GM18505 (cell line): Measurements from ENCODE around the gene AKT1S1.
A peak's percentile ranks its signal among the peaks of the same experiment; 100 is the strongest.

ENCODE experiments used
- ATAC-seq: cut with Tn5 transposase; IDR thresholded peaks from one replicate; pipeline ENCODE4 v1.9.1; 2021; ENCODE audit not compliant: unreplicated experiment
- POLR2A ChIP-seq: IDR thresholded peaks from 4 replicates; pipeline ENCODE4 v1.6.1; 2011; ENCODE audit warnings: borderline replicate concordance; ENCODE audit not compliant: insufficient read depth, insufficient read length; ENCODE audit errors: extremely low read depth

The AKT1S1 gene

DNA sequence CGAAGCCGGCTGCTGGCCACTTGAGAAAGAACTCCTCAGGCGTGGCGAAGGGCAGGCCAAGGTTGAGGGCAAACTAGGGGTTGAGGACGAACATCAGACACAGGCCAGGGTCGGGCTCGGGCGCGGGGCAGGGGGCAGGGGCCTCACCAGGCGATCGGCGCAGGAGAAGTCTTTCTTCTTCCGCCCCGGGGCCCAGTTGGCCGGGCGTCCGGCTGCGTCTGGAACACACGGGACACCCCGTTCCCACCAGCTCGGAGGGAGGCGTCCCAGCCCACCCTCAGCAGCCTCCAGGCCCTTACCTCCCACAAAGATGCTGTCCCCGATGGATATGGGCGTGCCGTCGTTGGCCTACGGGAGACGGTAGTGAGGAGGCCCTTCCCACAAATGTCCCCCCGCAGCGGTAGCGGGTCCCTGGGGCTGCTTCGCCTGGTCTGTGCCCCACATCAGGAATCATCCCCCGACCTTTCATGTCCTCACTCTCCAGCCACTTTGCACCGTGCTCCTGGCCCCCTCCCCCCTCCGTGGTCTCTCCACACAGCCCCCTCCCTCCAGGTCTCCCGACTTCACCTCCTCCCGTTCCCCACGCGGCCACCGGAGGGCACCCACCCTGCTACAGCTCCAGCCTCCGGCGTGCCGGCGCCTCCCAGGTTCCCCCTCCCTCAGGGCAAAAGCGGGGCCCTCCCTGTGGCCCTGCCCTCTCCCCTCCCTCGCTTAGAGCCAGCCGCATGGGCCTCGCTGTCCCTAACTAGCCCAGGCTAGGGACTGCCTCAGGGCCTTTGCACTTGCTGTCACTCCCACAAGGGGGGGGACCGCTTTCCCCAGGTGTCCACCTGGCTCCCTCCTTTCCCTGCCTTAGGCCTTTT, 14.5 kb downstream of the AKT1S1 start:
- no peak for ATAC-seq
- no peak for TF ChIP-seq POLR2A

DNA sequence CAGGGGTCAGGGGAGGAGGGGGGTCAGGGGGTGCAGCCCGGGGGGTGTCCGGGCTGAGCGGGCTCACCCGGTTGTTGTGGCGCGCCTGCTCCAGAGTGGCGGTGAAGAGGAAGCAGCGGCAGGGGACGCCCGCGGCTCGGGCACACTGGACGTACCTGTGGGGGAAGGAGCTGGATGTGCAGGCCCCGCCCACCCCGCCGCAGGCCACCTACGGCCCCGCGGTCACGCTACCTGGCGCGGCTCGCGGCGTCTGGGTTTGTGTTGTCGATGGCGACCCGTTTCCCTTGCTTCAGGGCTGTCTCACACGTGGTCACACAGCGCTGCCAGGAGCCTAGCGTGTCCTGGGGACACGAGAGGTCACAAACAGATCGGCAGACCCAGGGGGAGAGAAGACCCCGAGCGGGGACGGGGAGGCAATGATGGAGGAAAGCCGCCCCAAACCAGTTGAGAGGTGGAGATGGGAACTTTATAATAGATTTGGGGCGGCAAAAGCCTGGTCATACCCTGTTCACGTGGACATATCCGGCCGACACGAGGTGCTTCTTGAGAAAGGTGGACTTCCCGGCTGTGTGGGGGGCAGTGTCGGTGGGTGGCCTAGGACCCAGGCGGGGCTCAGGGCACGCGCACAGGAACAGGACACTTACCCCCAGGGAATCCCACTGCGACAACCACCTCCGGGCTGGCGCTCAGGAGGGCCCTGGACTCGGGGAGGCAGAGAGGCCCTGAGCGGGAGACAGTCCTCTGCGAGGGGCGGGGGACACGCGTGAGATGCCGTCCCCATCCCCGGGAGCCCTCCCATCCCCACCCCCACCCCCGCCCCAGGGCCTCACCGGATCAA, 15.4 kb downstream of the AKT1S1 start:
- TF ChIP-seq POLR2A, result no peak
- no peak for ATAC-seq

DNA sequence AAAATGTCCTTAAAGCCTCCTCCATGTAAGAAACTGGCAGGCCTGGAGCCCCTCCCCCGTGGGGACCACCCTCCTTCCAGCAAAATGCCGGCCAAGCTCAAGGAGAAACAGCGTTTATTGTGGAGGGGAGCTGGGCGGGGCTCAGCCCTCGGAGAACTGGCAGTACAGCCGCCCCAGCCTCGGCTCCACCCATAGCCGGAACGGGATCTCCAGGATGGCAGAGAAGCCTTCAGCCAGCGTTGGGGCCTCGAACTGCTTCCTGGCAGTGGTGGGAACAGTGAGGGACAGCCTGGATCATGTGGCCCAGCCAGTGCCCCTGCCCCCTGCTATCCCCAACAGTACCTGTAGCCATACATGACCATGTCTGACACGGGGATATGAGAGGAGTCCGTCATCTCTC, 16.0 kb downstream of the AKT1S1 start:
- TF ChIP-seq POLR2A, result no peak
- no peak for ATAC-seq

DNA sequence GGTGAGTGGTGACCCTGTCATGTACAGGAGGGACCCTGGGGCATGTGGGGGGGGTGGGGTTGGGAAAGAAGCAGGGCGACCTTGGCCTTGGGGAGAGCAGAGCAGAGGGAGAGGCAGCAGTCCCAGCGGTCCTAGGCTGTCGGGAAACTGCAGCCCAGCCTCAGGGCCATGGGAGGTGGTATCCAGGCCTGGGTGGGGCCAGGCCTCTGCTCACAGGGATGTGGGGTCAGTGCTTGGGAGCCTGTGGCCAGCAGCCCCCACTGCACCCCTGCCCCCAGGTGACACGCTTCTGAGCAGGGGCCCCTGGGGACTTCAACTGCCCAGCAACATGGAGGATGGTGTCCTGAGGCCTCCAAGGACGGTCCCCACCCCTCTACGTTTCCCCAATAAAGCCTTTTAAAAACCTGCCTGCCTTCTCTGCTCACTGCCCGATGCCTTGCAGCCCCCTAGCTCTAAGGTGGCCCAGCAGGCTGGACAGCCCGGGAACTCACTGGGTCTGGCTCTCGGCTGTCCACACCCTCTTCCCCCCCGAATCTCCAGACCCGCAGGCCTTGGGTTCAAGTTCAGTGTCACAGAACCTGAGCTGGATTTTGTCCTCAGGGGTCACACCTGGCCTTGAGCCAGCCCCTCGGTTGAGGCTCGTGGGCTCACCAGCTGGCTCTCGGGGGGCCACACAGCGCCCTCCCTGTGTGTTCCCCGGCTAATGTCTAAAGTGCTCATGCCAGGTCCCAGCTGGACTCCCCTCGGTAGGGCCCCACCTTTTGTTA, 16.6 kb downstream of the AKT1S1 start:
- ATAC-seq, result no peak
- no peak for TF ChIP-seq POLR2A

DNA sequence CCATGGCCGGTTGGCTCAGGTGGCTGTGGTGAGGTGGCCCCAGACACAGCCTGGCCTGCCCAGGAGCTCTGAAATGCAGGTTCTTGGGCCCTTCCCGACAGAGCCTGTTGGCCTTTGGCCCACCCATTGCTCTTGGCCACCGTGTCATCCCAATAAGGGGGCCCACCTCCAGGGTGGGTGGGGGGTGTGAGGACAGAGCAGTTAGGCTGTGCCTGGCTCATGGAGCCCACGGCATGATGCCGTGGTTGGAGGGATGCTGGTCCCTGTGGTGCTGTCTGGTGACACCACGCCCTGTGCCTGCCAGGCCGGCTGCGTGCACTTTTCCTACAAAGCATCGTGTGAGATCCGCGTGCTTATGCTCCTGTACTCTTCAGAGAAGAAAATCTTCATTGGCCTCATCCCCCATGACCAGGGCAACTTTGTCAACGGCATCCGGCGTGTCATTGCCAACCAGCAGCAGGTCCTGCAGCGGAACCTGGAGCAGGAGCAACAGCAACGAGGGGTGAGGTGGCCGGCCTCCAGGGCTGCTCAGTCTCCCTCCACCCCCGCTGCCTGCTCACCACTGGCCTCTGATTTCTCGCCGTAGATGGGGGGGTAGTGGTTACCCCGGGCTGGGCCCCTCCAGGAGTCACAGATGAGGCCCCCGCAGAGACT, 17.3 kb downstream of the AKT1S1 start:
- ATAC-seq, result no peak
- TF ChIP-seq POLR2A, result no peak

DNA sequence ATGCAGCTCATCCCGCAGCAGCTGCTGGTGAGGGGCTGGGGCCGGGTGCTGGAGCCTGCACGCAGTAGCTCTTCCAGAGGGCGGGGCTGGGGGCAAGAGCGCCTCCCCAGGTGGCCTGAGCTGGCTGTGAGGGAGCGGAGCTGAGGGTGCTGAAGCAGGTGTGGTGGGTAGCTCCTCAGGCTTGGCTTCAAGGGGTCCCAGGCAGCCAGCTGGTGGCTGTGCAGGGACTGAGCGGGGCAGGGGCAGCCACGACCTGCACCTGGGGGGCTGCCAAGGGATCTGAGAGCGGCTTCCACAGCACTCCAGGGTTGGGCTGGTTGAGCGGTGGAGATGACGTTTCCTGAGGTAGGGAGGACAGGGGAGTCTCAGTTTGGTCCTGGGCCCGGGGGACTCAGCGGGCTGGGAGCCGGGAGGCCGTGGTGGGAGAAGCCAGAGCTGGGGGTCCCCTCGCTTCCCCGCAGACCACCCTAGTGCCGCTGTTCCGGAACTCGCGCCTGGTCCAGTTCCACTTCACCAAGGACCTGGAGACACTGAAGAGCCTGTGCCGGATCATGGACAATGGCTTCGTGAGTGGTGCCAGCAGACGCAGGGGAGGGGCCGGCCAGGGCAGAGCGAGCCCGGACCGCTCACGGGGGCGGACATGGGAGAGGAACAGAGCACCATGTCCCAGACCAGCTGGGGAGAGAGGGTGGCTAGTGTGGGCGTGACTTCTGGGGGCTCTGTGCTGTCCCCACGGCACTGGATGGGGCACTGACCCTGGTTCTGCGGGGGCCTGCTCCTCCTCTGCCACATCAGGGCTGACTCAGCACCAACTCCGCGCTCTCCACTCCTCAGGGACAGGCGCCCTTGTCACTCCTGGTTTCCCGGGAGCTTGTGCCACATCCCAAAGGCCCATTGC, 18.8 kb downstream of the AKT1S1 start:
- no peak for ATAC-seq
- peak; percentile 25 for TF ChIP-seq POLR2A

DNA sequence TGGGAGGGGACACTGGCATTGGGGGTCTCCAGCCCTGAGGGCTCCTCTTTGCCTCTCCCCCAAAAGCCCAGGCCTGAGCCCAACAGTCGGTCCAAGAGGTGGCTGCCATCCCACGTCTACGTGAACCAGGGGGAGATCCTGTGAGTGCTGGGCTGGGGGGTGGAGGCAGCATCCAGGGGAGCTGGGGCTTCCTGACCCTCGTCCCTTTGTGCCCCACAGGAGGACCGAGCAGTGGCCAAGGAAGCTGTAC, 19.4 kb downstream of the AKT1S1 start:
- ATAC-seq, result no peak
- no peak for TF ChIP-seq POLR2A

DNA sequence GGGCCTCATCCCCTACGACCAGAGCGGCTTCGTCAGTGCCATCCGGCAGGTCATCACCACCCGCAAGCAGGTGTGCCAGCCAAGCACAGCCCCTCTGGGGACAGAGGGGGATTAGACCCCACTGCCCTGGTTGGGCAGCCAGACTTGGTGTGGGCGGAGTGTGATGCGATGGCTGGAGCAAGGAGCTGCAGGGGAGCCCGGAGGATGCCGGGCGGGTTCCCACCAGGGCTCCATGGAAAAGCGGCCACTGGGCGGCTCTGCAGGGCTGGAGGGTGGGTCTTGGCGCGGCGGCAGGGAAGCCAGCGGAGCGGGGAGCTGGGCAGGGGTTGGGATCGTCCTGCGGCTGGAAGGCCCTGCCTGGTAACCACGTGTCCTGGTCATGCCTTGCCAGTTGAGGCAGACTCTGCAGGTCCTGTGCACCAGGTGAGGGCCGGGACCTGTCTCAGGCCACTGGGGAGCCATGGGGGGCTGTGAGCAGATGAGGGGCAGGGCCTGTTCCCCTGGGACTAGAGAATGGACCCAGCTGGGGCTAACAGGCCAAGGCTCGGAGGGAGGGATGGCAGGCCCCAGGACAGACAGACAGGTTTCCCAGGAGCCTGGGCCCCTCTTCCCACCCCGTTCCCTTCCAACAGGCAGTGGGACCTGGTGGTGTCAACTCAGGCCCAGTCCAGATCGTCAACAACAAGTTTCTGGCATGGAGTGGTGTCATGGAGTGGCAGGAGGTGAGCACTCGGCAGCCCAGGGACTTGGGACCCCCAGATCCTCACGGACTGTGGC, 19.9 kb downstream of the AKT1S1 start:
- TF ChIP-seq POLR2A, result no peak
- no peak for ATAC-seq

DNA sequence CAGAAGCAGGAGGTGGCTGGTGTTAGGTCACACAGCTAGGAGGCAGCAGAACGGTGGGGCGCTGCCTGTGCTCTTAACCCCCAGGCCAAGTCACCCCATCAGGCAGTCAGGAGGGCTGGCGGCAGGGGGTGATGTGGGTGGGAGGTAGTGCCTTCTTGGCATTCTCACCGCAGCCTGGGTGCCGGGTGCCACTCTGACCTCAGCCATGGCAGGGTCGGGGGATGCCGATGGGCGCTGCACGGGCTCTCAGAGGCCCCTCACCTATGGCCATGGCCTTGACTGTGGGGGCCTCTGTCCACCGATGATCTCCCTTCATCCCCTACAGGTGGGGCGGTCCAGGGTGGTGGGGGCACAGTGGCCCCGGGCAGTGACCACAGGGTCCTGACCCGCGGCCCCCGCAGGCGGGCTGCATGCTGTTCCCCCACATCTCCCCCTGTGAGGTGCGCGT, 20.6 kb downstream of the AKT1S1 start:
- no peak for TF ChIP-seq POLR2A
- ATAC-seq, result no peak

DNA sequence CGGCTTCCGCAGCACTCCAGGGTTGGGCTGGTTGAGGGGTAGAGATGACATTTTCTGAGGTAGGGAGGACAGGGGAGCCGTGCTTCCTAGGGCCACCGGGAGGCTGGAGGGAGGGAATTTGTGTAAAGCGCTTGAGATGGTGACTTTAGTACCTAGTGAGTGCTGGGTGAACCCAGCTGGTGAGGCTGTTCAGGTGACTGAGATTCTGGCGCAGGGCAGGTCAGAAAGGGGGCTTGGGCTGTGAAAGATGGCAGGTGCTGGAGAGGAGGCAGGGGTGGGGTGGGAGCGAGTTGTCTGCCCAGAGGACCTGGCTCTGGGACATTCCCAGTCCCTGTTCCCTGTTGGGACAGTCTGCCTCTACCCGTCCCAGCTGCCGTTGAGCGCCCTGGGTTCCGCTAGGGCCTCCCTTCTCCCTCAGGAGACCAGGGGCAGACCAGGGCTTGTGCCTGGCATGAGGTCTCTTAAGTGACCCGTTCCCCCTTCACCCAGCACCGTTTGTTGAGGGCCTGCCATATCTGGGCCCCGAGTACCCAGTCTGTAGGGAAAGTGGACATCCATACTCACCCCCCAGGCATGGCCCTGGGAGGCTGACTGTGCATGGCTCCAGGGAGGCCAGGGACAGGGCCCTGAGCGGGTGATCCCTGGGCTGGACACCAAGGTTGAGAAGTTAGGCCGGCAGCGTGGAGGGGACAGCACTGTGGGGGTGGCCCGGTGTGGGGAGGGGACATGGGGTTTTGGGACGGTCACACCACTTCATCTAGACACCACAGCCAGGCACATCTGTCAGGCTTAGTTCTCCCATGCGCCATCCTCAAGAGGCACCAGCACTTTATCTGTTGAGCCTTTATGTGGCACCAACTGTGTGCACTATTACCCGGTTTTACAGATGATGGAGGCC, 21.2 kb downstream of the AKT1S1 start:
- peak; percentile 25 for TF ChIP-seq POLR2A
- ATAC-seq, result no peak

DNA sequence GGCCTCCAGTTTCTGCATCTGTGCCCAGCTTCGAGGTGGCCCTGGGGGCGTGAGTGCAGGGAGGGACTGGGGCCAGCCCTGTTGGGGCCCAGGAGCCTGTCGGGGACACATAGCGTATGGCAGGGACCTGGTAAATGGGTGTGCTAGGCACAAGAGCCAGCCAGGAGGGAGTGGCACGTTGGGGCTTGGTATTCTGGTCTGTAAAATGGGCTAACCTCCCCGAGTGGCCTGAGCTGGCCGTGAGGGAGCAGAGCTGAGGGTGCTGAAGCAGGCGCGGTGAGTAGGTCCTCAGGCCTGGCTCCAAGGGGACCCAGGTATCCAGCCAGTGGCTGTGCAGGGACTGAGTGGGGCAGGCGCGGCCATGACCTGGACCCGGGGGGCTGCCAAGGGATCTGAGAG, 21.9 kb downstream of the AKT1S1 start:
- no peak for ATAC-seq
- no peak for TF ChIP-seq POLR2A
